Daoy (cell line): ENCODE measurements around the gene ANXA3. TPM values are rescaled to one million over a fixed set of nuclear protein-coding genes. Genes with fewer than 3 reads are reported as not detected.

Source experiments
- DNase-seq: peaks from one replicate; pipeline ENCODE4 v3.0.0-alpha.2; 2015; ENCODE audit warnings: low read depth
- total RNA-seq: library from RNA; depleted of rRNA; stranded (reverse); fragments of >200 nt; shearing (Covaris generic); gene quantifications from 2 replicates; pipeline ENCODE4 v1.2.3, GENCODE V29; 2014; rRNA removed

The ANXA3 gene
- total RNA-seq, 1 experiment from 2014 or later: 31.7 TPM

GRCh38 chr4:78644744-78645330, 93.3 kb downstream of the ANXA3 start:
- DNase-seq: peak; percentile 69

- DNase-seq: peak; percentile 64
Observed at GRCh38 chr4:78645853-78646757, 94.5 kb downstream of the ANXA3 start.

- no peak for DNase-seq
Observed at GRCh38 chr4:78647272-78647671, 95.7 kb downstream of the ANXA3 start.

- no peak for DNase-seq
Observed at GRCh38 chr4:78648640-78649363, 97.2 kb downstream of the ANXA3 start.

- no peak for DNase-seq
Observed at GRCh38 chr4:78650106-78651024, 98.8 kb downstream of the ANXA3 start.

GRCh38 chr4:78651250-78651860, 99.8 kb downstream of the ANXA3 start:
- no peak for DNase-seq

GRCh38 chr4:78652282-78652876, 100.8 kb downstream of the ANXA3 start:
- no peak for DNase-seq

GRCh38 chr4:78653655-78654054, 102.1 kb downstream of the ANXA3 start:
- no peak for DNase-seq

GRCh38 chr4:78654807-78655206, 103.2 kb downstream of the ANXA3 start:
- no peak for DNase-seq

GRCh38 chr4:78656968-78657445, 105.4 kb downstream of the ANXA3 start:
- DNase-seq: no peak

GRCh38 chr4:78659264-78659663, 107.7 kb downstream of the ANXA3 start:
- DNase-seq: no peak

GRCh38 chr4:78659665-78660064, 108.1 kb downstream of the ANXA3 start:
- no peak for DNase-seq

Other genes with a start within 250 kb of the ANXA3 start
- gene BMP2K, start 224.6 kb downstream of the ANXA3 start, total RNA-seq: 9.4 and 17.5 TPM in 2 replicates